HTERT RPE-1 (cell line): ENCODE measurements around the gene GDF2.

Experiments
- in situ Hi-C: fragments of 300-500 bp; cut with MboI; formaldehyde crosslinking; loops from 4 replicates; pipeline ENCODE4 v1.14.3; 2020; ENCODE audit warnings: low sequenced_read_pairs

GDF2 gene

GRCh38 chr10:47311193-47311931 lies 10.9 kb upstream of the GDF2 start:
- in situ Hi-C loops = no loop called here

GRCh38 chr10:47311932-47312662 lies 10.2 kb upstream of the GDF2 start:
- in situ Hi-C loops = no loop called here

GRCh38 chr10:47312663-47312995 lies 9.6 kb upstream of the GDF2 start:
- in situ Hi-C loops = no loop called here

GRCh38 chr10:47314416-47314970 lies 7.8 kb upstream of the GDF2 start:
- in situ Hi-C loops = no loop called here

- in situ Hi-C loops = no loop called here
Measured at GRCh38 chr10:47315421-47315820, 6.8 kb upstream of the GDF2 start.

- in situ Hi-C loops = no loop called here
Measured at GRCh38 chr10:47316131-47316530, 6.1 kb upstream of the GDF2 start.

GRCh38 chr10:47317251-47317650 lies 5.0 kb upstream of the GDF2 start:
- in situ Hi-C loops = no loop called here

GRCh38 chr10:47318706-47319105 lies 3.5 kb upstream of the GDF2 start:
- in situ Hi-C loops = no loop called here

GRCh38 chr10:47319784-47320183 lies 2.5 kb upstream of the GDF2 start:
- in situ Hi-C loops = no loop called here

GRCh38 chr10:47320812-47321211 lies 1.4 kb upstream of the GDF2 start:
- in situ Hi-C loops = no loop called here

GRCh38 chr10:47321521-47322195 lies 596 bp upstream of the GDF2 start:
- in situ Hi-C loops = no loop called here

GRCh38 chr10:47323087-47323486 lies 833 bp downstream of the GDF2 start:
- in situ Hi-C loops = no loop called here

GRCh38 chr10:47323636-47324296 lies 1.5 kb downstream of the GDF2 start:
- in situ Hi-C loops = no loop called here

- in situ Hi-C loops = no loop called here
Measured at GRCh38 chr10:47325303-47326291, 3.3 kb downstream of the GDF2 start.

GRCh38 chr10:47326306-47326926 lies 4.2 kb downstream of the GDF2 start:
- in situ Hi-C loops = no loop called here

- in situ Hi-C loops = no loop called here
Measured at GRCh38 chr10:47326927-47327330, 4.7 kb downstream of the GDF2 start.

GRCh38 chr10:47329855-47330254 lies 7.6 kb downstream of the GDF2 start:
- in situ Hi-C loops = no loop called here

GRCh38 chr10:47330366-47330765 lies 8.1 kb downstream of the GDF2 start:
- in situ Hi-C loops = no loop called here

GRCh38 chr10:47330804-47331203 lies 8.6 kb downstream of the GDF2 start:
- in situ Hi-C loops = no loop called here

GRCh38 chr10:47331491-47331890 lies 9.2 kb downstream of the GDF2 start:
- in situ Hi-C loops = no loop called here
